ENCODE data around the gene TNFAIP8.

Gene TNFAIP8

DNA sequence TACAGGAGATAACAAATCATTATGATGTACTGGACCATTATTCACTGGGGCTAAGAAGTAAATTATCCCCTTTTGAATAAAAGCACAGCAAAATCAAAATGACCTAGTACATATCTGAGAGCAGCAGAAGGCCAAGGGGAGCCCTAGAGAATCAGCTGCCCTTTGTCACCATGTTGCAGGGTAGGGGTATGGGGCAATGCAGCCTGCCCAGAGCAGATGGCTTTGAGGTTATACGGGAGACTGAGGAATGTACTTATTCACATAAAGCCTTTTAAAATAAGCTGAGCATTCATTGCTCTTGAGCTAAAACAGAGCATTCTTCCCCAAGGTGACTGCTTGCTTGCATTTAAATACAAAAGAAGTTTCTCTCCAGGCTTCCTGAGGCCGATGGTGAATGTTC, 2.6 kb upstream of the TNFAIP8 start:
- DNase-seq = no peak

DNA sequence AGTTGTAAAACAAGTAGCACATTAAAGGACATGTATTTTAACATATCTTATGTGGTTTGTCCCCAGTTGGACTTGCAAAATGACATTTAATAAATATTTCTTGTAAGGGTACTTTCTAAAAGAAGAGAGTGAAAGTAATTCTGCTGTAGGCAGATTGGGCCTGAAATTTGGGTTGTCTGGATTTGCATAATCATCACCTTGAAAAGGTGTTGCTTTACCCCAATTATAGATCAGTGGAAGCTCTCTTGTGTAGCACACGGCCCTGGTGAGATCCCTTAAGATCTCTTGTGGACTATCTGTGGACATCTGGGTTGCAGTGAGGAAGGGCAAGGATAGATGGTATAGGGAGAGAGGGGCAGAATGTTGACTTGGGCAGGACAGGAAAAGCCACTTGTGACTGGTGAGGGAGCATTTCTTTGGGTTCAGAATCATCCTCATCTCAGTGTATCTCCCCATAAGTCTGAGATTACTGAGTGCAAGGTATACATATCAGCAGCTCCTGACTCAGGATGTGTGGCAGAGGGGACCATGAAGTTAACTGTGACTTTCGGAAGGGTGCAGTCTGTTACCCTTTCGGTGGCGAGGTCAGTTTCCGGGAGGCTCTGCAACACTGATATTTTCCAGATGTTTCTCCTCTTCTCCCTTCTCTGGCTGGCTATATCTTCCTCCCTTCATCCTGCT, 2.0 kb upstream of the TNFAIP8 start:
- DNase-seq = no peak

DNA sequence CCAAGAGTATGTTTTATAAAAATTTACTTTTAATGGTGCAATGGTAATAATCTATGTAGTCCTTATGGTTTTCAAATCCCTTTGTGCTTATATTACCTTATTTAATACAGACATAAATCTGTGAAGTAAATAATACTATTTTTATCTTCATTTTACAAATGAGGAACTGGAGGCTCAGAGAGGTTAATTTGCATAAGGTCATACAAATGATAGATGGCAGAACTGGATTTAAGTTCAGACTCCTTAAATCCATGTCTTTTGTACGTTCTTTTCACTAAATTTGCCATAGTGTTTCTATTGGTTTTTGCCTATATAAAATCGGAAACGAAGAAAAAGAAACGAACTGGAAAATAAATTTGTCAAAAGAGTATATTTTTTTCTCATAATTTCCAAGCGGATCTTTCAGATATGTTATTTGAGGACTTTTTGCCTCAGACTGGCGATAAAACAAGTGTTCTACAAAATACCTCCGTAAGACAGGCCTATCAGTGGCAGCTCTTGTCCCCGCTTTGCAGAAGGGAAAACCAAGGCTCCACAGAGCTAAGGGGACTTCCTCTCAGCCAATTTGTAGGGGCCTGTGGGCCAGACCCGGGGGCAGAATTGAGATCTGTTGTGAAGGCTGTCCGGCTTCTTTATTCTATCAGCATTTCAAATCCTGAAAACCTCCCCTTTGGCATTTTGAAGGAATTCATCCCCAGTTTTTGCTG, 1.1 kb upstream of the TNFAIP8 start:
- DNase-seq = no peak

DNA sequence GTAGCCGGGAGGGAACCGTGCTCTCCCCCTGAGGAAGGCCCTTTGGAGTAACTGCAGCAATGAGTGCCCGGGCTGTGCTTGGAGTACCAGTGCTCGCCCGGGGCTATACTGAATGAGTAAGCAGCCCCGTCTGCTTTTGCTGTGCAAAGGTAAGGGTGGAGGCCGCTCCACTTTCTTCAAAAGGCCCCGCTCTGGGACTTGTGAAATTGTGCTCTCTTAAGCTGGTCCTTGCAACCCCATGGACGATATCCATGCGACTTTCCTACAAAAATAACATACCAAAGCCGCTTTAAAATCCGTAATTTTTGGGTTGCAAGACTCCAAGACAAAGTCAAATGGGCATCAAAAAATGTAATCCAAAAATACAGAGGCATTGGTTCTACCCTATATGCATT, 578 bp upstream of the TNFAIP8 start:
- no peak for DNase-seq

- DNase-seq = no peak
Observed at GRCh38 chr5:119356612-119357188, 881 bp downstream of the TNFAIP8 start.

GRCh38 chr5:119357270-119357669, 1.5 kb downstream of the TNFAIP8 start:
- DNase-seq = no peak

DNA sequence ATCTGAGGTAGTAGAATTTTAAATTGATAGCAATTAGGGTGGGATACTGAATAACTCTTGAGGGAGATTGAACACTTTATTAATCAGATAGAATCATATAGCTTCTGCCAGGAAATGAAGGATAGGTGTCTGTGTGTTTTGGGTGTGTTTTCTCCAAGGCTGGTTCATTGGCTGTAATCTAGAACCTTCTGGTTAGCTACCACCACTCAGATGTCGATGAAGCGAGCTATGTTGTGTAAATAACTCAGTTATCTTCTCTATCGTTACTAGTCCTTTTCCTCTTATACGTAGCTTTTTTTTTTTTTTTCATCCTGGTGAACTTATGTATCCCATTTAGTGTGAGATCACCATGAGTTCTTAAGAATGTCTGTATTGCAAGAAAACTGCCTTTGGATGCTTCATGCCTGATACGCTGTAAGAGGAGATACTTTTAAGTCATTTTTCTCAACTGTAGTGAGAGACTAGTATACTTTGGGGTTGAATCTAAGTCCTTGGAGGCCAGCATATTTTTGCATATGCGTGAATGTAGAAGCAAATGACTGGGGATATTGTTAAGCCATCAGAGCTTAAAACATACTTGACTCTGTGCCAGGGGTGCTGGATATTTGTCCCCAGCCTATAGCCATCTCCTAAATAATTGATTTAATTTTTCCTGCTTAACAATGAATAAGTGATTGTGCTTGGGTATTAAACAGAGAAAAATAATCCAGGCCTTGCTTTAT, 2.1 kb downstream of the TNFAIP8 start:
- DNase-seq = no peak

DNA sequence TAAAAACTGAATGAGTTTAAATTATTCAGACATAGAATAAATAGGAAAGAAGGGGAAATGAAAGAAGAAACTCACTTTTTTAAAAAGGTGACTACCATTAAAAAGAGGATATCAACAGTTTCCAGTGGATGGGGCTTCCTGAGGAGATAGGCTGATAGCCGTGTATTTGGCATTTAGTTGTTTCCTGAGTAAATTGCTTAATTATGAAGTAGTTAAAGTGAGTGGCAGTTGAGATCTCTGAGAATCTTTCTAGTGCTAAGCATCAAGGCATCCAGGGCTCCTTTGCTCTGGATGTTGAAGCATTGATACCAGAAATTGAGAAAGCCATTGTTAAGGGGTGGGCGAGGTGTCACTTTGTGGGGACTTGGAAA, 2.7 kb downstream of the TNFAIP8 start:
- DNase-seq = no peak

- no peak for DNase-seq
Observed at GRCh38 chr5:119358901-119359603, 3.2 kb downstream of the TNFAIP8 start.

- no peak for DNase-seq
Observed at GRCh38 chr5:119359737-119360413, 4.1 kb downstream of the TNFAIP8 start.

DNA sequence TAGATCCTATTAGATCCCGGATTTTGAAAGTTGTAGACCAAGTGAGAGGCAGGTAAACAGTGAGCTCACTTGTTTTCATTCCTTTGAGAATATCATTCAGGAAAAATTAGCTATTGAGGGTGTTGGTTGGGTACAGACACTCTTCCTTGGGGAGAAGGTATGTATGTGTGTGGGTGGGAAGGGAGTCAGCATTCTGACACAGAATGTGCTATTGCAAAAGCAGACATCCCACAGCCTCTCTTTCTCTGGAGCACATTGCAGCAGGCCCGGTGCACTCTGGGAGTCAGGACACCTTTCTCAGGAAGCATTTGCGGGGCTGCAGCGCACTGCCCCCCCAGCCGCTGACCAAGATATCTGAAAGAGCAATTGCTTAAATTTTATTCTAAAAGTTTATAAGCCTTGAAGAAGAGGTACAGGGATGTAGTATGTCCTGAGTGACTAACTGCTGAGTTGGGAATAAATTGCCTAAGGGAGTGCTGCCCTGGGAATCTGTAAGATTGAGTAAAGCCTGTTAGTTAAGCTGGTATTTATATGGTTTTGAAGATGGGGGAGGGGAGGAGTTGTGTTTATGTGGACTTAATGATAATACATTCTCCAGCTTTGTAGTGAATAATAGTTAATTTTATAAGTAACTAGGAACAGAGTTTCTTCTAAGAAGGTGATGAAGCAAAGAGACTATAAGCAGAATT, 5.2 kb downstream of the TNFAIP8 start:
- no peak for DNase-seq

DNA sequence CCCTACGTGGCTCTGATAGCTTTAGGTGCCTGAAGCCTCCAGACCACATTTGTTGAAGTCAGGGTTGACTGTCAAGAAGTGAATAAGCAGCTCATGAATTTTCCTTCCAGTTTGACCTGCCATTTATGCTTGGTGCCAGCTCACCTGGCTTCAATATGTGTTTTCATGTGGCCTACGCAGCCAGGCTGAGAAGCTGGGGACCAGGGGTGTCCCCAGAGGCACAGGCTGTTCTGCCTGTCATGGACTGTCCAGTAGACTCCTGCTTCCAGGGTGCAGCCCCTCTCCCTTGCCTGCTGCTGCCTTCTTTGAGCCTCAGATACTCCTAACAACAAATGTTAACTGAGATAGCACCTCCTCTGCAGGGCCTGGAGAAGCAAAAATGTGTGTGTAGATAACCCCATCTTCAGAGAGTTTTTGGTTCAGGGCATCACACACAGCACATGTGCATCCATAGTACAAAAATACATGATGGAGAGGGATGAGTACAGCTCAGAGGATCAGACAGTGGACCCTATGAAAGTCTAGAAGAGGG, 5.8 kb downstream of the TNFAIP8 start:
- no peak for DNase-seq

DNA sequence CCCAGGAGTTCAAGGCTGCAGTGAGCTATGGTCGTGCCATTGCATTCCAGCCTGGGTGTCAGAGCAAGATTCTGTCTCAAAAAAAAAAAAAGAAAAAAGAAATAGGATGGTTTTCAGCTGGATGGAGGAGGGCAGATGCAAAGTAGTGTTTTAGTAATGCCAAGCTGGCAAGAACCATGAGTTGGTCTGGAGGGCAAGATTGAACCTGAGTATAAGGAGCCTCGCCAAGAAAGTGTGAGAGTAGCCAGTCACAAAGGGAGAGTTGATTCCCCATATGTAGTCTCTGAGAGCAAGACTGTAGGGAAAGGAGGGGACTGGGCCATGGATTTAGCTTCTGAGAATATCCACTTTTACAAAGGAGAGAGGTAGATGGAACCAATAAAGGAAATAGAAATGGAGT, 6.9 kb downstream of the TNFAIP8 start:
- no peak for DNase-seq

- no peak for DNase-seq
Observed at GRCh38 chr5:119363271-119363670, 7.5 kb downstream of the TNFAIP8 start.

- DNase-seq = no peak
Observed at GRCh38 chr5:119363936-119364335, 8.1 kb downstream of the TNFAIP8 start.

- DNase-seq = no peak
Observed at GRCh38 chr5:119365847-119366539, 10.2 kb downstream of the TNFAIP8 start.

DNA sequence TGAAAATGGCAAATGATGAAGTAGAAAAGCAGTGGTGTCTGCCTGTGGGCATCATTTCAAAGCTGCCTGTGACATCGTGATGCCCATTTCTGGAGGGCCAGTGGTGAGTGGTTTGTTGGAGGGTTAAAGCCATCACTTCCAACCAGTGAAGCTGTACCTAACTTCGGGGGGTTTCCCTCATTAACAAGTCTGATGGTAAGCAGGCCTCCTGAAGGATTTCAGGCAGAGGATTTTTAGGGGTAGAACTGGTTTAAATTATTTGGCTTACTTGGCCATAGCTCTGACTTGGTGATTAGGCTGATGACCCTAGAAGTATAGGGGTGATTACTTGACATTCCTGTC, 10.7 kb downstream of the TNFAIP8 start:
- DNase-seq = no peak

DNA sequence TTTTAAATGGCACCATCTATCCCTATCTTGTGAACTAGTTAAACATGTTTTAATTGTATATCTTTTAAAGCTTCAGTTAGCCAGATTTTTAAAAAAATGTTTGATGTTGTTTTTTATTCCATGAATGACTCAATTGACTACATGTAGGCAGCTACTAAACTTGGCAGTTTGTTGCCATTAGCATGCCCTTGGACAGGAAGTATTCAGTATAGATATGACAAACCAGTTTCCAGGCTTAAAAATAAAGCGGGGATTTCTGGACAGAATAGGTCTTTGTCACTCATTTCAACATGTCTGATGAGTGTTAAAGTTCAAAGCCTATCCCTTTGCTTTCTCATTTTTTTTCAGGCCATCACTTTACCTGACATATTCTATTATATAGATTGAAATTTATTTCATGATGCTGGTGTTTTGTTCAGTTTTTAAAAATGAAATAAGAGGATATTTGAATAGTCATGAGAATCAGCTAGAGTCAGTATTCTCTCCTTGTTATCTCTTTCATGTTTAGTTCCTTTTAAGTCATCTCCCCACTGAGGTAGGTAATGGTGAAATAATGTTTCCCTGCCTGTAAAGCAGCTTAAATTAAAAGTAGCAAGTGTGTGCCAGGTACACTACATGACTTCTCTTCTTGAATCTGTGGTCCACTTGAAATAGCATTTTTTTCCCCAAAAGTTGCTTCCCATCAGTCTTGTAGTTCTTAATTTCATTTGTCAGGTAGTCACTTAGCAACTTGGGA, 11.9 kb downstream of the TNFAIP8 start:
- peak in 1 of 2 donors; percentile 36 for DNase-seq

- DNase-seq = peak in 1 of 2 donors; percentile 8
Observed at GRCh38 chr5:119368238-119368630, 12.4 kb downstream of the TNFAIP8 start.

GRCh38 chr5:119370486-119370885, 14.7 kb downstream of the TNFAIP8 start:
- no peak for DNase-seq

Measured in bone marrow (tissue), 2 donors.